Stomach smooth muscle (tissue), 2 donors: ENCODE data around the gene CFAP73.

Experiments used
- H3K27ac ChIP-seq: one replicate; pipeline ENCODE4 v1.7.0; 2013; ENCODE audit warnings: mild to moderate bottlenecking, low read length, inconsistent platforms
- H3K27me3 ChIP-seq, 2 donors: one replicate each; pipeline ENCODE4 v1.7.0; 2013; ENCODE audit warnings: low read length in 2 of 2; ENCODE audit not compliant: insufficient read depth in 2 of 2, control insufficient read depth in 1 of 2
- H3K36me3 ChIP-seq, 2 donors: one replicate each; pipeline ENCODE4 v1.7.0; 2013; ENCODE audit warnings: low read length in 2 of 2; ENCODE audit not compliant: control insufficient read depth in 2 of 2, insufficient read depth in 2 of 2
- H3K4me1 ChIP-seq: one replicate; pipeline ENCODE4 v1.7.0; 2013; ENCODE audit warnings: low read length; ENCODE audit not compliant: control insufficient read depth, insufficient read depth
- H3K4me3 ChIP-seq, 2 donors: one replicate each; pipeline ENCODE4 v1.7.0; 2013; ENCODE audit warnings: low read length in 2 of 2
- H3K9ac ChIP-seq, 2 donors: one replicate each; pipeline ENCODE4 v1.7.0; 2013; ENCODE audit warnings: low read length in 2 of 2, mild to moderate bottlenecking in 1 of 2
- H3K9me3 ChIP-seq, 2 donors: one replicate each; pipeline ENCODE4 v1.7.0; 2013; ENCODE audit warnings: low read length in 2 of 2; ENCODE audit not compliant: control insufficient read depth in 2 of 2
- donor health status: healthy.
- donor health status: Pancreatic carcinoma.

CFAP73 gene

DNA sequence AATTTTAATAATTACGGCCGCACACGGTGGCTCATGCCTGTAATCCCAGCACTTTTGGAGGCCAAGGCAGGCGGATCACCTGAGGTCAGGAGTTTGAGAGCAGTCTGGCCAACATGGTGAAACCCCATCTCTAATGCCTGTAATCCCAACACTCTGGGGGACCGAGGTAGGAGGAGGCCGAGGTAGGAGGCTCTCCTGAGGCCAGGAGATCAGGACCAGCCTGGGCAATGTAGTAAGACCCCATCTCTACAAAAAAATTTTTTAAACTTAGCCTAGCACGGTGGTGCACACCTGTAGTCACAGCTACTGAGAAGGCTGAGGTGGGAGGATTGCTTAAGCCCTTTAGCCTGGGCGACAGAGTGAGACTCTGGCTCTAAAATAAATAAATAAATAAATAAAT, 5.6 kb upstream of the CFAP73 start:
- no peak overlapping the region for H3K27ac ChIP-seq
- H3K27me3 ChIP-seq, result no peaks in the 10 kb centered on the region
- H3K4me1 ChIP-seq, result no peaks in the 10 kb centered on the region
- H3K9me3 ChIP-seq, result no peaks in the 10 kb centered on the region
- no peaks in the 10 kb centered on the region for H3K36me3 ChIP-seq
- H3K9ac ChIP-seq, result no peak overlapping the region
- no peak overlapping the region for H3K4me3 ChIP-seq

DNA sequence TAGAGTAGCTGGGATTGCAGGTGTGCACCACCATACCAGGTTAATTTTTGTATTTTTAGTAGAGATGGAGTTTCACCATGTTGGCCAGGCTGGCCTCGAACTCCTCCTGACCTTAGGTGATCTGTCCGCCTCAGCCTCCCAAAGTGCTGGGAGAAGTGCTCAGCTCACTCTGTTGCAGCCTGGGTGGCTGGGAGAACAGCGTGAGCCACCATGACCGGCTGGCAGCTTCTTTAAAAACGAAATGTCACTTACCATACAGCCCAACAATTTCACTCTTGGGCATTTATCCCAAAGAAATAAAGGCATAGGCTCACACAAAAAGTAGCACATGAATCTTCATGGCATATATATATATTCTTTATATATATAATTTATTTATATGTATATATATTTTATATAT, 4.7 kb upstream of the CFAP73 start:
- Histone ChIP-seq H3K36me3 (no peaks in the 10 kb centered on the region), H3K27me3 (no peaks in the 10 kb centered on the region), H3K27ac (no peak overlapping the region), H3K4me1 (peaks cover 6% of the 10 kb centered on the region), H3K9ac (no peak overlapping the region), H3K4me3 (no peak overlapping the region), H3K9me3 (no peaks in the 10 kb centered on the region)

DNA sequence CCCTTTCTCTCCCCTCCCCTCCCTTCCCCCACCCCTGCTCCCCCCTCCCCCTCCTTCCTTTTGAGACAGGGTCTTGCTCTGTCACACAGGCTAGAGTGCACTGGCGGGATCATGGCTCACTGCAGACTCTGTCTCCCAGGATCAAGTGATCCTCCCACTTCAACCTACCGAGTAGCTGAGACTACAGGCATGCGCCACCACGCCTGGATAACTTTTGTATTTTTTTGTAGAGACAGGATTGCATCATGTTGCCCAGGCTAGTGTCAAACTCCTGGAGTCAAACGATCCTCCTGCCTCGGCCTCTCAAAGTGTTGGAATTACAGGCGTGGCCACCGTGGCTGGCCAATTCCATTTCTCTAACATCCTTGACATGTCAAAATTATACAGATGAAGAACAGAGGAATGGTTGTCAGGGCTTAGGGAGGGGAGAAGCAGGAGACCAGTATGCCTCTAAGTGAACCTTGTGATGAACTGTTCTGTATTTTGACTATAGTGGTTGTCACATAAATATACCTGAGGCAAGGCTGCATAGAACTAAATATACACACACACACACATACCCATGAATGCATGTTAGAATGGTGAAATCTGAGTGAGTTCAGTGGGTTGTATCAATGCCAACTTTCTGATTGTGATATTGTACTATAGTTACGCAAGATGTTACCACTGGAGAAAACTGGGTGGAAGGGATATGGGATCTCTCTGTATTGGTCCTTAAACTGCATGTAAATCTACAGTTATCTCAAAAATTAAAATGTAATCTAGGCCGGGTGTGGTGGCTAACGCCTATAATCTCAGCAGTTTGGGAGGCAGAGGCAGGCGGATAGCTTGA, 3.6 kb upstream of the CFAP73 start:
- H3K9ac ChIP-seq, result no peak overlapping the region
- no peaks in the 10 kb centered on the region for H3K9me3 ChIP-seq

DNA sequence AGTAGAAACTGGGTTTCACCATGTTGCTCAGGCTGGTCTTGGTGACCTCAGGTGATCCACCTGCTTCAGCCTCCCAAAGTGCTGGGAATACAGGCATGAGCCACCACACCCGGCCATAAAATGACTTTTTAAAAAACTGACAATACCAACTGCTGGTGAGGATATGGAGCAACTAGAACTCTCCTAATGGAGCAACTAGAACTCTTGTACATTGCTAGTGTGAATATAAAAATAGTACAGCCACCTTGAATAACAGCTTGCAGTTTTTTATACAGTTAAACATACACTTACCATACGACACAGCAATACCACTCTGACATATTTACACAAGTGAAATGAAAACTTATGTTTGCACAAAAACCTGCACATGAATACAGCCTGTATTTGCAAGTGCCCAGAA, 2.5 kb upstream of the CFAP73 start:
- no peaks in the 10 kb centered on the region for H3K36me3 ChIP-seq
- H3K4me1 ChIP-seq, result peaks cover 8% of the 10 kb centered on the region
- no peak overlapping the region for H3K9ac ChIP-seq
- peaks cover 3 to 12% of the 10 kb centered on the region in 2 donors for H3K27me3 ChIP-seq
- H3K4me3 ChIP-seq, result no peak overlapping the region
- H3K9me3 ChIP-seq, result no peaks in the 10 kb centered on the region
- no peak overlapping the region for H3K27ac ChIP-seq

More for the DNA sequence above, 3.6 kb upstream of the CFAP73 start:
- H3K36me3 ChIP-seq, result no peaks in the 10 kb centered on the region
- H3K27ac ChIP-seq, result no peak overlapping the region
- H3K27me3 ChIP-seq, result peaks cover 0 to 8% of the 10 kb centered on the region in 2 donors
- H3K4me1 ChIP-seq, result peaks cover 8% of the 10 kb centered on the region
- H3K4me3 ChIP-seq, result no peak overlapping the region

DNA sequence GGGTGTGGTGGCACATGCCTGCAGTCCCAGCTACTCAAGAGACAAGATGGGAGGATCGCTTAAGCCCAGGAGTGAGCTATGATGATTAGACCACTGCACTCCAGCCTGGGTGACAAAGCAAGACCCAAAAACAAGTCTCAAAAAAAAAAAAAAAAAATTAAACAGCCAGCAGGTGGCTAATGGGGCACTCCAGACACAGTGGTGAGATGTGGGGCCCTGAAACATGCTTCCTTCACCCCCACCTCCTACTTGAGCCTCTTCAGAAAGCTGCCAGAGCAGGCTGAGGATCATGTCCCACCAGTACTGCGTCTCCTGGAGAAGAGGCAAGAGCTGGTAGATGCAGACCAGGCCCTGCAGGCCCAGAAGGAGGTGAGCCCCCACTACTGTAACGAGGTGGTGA, 2.1 kb downstream of the CFAP73 start:
- Histone ChIP-seq H3K36me3 (no peaks in the 10 kb centered on the region), H3K9me3 (no peaks in the 10 kb centered on the region), H3K4me1 (peaks cover 24% of the 10 kb centered on the region), H3K9ac (no peak overlapping the region), H3K27ac (no peak overlapping the region), H3K27me3 (peaks cover 39 to 40% of the 10 kb centered on the region in 2 donors), H3K4me3 (no peak overlapping the region)

DNA sequence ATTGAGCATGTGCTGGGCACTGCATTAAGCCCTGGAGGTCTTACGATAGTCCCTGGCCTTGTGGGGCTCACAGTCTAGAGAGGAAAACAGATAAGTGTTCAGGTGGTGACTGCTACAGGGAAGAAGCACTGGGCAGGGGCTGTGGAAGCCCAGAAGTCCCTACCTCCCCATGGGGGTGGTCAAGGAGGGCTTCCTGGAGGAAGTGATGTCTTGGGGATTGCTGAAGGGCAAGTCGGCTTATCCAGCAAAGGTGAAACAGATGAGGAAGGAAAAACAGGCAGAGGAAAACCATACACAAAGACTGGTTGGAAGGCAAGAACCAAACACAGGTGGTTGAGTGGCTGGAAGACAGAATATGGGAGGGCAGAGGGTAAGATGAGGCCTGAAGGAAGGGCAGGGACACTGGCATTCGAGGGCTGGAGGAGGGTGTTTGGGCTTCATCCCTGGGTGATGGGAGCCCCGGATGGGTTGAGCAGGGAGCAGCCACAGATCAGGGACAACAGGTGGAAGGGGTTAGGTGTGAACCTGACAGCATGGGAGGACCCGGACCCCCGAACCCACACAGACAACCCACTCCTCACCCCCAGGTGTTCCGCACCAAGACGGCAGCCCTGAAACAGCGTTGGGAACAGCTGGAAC, 2.8 kb downstream of the CFAP73 start:
- no peak overlapping the region for H3K9ac ChIP-seq
- H3K36me3 ChIP-seq, result no peaks in the 10 kb centered on the region
- H3K4me1 ChIP-seq, result peaks cover 24% of the 10 kb centered on the region
- no peak overlapping the region for H3K27ac ChIP-seq
- H3K9me3 ChIP-seq, result no peaks in the 10 kb centered on the region
- peaks cover 39 to 40% of the 10 kb centered on the region in 2 donors for H3K27me3 ChIP-seq
- H3K4me3 ChIP-seq, result peak overlapping the region in 1 of 2 donors; percentile 66

DNA sequence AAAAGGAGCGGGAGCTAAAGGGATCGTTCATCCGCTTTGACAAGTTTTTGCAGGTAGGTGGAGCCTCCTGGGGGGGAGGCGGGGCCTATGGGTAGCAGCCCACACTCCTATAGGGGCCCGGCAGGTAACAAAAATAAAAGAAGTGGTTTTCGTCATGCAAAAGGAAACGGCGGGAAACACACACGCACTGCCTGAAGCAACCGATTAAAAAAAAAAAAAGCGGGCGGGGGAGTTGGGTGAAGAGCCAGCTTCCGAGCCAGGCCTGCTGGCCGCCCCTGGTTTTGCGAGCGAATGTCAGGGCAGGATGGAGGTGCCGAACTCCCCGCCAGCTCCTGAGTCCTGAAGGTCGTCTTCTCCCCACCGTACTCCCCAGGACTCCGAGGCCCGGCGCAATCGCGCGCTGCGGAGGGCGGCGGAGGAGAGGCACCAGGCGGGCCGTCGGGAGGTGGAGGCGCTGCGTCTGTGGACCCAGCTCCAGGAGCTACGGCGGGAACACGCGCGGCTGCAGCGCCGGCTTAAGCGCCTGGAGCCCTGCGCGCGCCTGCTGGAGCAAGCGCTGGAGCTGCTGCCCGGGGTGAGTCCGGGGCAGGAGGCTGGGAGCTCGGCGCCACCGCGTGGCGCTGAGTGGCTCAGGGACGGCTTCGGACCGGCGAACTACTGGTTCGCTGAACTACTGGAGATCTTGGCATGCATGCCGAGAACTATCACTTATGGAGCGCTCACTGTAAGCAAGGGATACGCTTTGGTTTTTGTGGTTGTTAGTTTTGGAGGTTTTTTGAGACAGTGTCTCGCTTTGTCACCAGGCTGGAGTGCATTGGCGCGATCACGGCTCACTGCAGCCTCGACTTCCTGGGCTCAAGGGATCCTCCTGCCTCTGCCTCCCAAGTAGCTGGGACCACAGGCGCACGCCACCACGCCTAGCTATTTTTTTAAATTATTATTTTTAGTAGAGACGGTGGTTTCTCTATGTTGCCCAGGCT, 3.6 kb downstream of the CFAP73 start:
- Histone ChIP-seq H3K9me3 (no peaks in the 10 kb centered on the region), H3K9ac (no peak overlapping the region), H3K4me1 (peaks cover 24% of the 10 kb centered on the region), H3K27ac (no peak overlapping the region), H3K27me3 (peaks cover 39 to 40% of the 10 kb centered on the region in 2 donors), H3K36me3 (peaks cover under 1 to 6% of the 10 kb centered on the region in 2 donors), H3K4me3 (peak overlapping the region in 1 of 2 donors; percentile 66)

DNA sequence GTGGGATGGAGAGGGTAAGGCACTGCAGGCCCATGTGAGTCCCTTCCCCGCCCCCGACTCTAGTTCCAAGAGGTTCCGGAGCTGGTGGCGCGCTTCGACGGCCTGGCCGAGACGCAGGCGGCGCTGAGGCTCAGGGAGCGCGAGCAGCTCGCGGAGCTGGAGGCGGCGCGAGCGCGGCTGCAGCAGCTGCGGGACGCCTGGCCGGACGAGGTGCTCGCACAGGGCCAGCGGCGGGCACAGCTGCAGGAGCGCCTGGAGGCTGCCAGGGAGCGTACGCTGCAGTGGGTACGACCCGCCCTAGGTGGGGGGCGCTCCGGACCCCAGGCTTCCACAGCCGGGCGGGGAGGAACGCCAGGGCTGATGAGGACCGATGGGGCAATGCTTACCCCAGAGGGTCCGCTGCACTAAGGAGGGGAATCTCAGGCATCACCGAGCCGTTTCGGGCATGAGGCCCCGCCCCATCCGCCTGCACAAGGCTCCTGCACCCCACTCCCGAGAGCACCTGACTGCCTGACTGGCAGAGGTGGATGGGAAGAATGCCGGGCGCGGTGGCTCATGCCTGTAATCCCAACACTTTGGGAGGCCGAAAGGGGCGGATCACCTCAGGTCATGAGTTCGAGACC, 4.9 kb downstream of the CFAP73 start:
- peak overlapping the region; percentile 22 to 35 for H3K4me3 ChIP-seq

DNA sequence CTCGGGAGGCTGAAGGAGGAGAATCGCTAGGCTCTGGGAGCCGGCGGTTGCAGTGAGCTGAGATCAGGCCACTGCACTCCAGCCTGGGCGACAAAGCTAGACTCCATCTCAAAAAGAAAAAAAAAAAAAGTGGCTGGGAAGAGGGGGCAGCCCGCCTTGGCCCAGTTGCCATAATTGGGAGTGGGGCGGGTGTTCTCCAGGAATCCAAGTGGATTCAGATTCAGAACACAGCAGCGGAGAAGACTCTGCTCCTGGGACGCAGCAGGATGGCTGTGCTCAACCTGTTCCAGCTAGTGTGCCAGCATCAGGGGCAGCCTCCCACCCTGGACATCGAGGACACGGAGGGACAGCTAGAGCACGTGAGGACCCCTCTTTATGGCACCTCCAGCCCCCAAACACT, 5.5 kb downstream of the CFAP73 start:
- Histone ChIP-seq H3K9ac (no peak overlapping the region), H3K27ac (no peak overlapping the region), H3K27me3 (peaks cover 38 to 40% of the 10 kb centered on the region in 2 donors), H3K9me3 (no peaks in the 10 kb centered on the region), H3K36me3 (peaks cover 13 to 19% of the 10 kb centered on the region in 2 donors), H3K4me3 (no peak overlapping the region), H3K4me1 (peaks cover 16% of the 10 kb centered on the region)

More for the DNA sequence above, 4.9 kb downstream of the CFAP73 start:
- H3K9ac ChIP-seq, result no peak overlapping the region
- peaks cover 39 to 40% of the 10 kb centered on the region in 2 donors for H3K27me3 ChIP-seq
- peaks cover 22% of the 10 kb centered on the region for H3K4me1 ChIP-seq
- no peak overlapping the region for H3K27ac ChIP-seq
- peaks cover 10 to 14% of the 10 kb centered on the region in 2 donors for H3K36me3 ChIP-seq
- no peaks in the 10 kb centered on the region for H3K9me3 ChIP-seq

DNA sequence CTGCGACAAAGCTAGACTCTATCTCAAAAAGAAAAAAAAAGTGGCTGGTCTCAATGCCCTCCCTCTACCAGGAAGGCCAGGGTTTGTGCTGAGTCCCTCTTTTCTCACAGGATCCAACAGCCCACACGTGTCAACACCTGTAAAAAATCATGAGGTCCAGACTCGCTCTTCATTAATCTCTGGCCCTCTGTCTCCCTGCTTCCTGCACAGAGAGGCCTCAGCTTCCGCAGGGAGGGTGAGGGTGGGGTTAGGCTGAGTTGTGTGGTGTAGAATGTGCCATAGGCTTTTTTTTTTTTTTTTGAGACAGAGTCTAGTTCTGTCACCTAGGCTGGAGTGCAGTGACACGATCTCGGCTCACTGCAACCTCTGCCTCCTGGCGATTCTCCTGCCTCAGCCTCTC, 6.1 kb downstream of the CFAP73 start:
- Histone ChIP-seq H3K4me3 (no peak overlapping the region), H3K4me1 (peaks cover 16% of the 10 kb centered on the region), H3K27ac (no peak overlapping the region), H3K36me3 (peaks cover 19 to 24% of the 10 kb centered on the region in 2 donors), H3K9ac (no peak overlapping the region), H3K9me3 (no peaks in the 10 kb centered on the region), H3K27me3 (peaks cover 32 to 40% of the 10 kb centered on the region in 2 donors)
